ENCODE data around the gene SLC25A19.

Gene SLC25A19

DNA sequence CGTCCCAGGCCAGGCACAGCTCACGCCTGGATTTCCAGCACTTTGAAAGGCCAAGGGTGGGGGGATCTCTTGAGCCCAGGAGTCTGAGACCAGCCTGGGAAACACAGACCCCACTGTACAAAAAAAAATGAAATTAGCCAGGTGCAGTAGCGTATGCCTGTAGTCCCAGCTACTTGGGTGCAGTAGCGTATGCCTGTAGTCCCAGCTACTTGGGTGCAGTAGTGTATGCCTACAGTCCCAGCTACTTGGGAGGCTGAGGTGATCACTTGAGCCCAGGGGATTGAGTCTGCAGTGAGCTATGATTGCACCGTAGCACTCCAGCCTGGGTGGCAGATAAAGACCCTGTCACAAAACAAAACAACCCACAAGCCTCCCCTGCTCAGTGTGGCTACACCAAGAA, 27.0 kb upstream of the SLC25A19 start:
- no peak overlapping the region for H3K4me3 ChIP-seq (ENCODE audit: low read length)
- no peak for DNase-seq (ENCODE audit: low read depth)
- TF ChIP-seq CTCF (conservative IDR thresholded peaks at IDR 0.05; ENCODE audit: low read length): no peak

DNA sequence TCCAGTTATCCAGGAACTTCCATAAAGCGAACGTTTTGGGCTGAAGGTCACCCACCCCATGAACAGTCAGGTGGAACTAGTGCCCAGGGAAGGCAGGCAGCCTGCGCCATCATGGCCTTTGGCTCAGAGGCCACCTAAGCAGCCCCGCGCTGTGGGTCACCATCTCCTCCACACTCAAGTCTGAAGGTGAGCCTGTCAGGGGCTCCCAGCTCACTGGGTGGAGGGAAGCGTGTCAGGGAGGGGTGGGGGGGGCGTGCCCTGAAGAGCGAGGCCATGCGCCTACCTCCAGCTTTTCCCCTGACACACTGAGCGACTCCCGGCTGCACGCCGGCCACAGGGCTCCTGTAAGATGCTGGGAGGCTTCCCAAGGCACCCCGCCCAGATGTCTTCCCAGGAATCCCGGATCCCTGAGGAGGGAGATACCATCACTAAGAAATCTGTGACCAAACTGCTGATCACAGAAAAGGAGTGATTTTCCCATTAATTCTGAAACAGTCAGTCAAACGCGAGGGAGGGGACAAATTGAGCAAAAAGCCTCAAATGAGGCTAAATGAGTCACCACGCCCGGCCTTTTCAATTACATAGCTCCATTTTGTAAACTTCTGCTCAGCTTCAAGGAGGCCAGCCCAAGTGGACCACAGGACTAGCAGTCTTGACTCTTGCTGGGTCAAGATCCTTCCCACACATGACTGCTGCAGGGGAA, 26.5 kb upstream of the SLC25A19 start:
- no peak overlapping the region for H3K4me3 ChIP-seq (ENCODE audit: low read length)
- TF ChIP-seq CTCF (conservative IDR thresholded peaks at IDR 0.05; ENCODE audit: low read length): no peak
- peak; percentile 43 for DNase-seq (ENCODE audit: low read depth)

GRCh38 chr17:75313941-75314551, 24.8 kb upstream of the SLC25A19 start:
- H3K4me3 ChIP-seq (ENCODE audit: low read length): no peak overlapping the region
- DNase-seq (ENCODE audit: low read depth): peak; percentile 53
- TF ChIP-seq CTCF (conservative IDR thresholded peaks at IDR 0.05; ENCODE audit: low read length): no peak

DNA sequence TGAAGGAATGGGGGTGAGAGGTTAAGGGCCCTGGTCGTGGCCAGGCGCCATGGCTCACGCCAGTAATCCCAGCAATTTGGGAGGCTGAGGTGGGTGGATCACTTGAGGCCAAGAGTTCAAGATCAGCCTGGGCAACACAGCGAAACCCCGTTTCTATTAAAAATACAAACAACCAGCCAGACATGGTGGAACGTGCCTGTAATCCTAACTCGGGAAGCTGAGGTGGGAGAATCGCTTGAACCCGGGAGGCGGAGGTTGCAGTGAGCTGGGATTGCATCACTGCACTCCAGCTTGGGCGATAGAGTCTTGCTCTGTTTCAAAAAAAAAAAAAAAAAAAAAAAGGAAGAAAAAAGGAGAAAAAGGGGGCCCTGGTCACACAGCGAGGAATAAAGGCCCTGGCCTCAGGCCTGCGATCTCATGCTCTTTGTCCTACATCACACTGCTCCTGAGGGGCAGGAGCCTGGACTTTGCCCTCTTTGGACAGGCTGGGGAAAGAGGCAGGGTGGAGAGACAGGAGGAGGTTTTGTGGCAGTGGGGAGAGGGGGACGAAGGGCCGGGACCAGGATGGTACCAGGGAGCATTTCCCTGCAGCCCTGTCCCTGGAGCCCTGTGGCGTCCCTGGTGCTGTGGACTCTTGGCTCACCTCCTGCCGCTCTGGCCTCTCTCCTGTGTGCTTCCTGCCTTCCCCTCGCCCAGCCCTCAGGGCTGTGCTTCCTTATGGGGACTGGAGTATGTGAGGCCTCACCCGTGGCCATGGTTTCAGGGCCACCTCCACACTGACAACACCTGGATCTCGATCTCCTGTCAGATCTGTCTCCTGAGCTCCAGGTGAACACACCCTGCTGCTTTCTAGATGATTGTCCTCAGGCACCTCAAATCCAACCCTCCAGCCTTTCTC, 19.7 kb upstream of the SLC25A19 start:
- DNase-seq (ENCODE audit: low read depth): no peak
- no peak for TF ChIP-seq CTCF (conservative IDR thresholded peaks at IDR 0.05; ENCODE audit: low read length)
- no peak overlapping the region for H3K4me3 ChIP-seq (ENCODE audit: low read length)

GRCh38 chr17:75307957-75308731, 18.9 kb upstream of the SLC25A19 start:
- DNase-seq (ENCODE audit: low read depth): no peak
- TF ChIP-seq CTCF (conservative IDR thresholded peaks at IDR 0.05; ENCODE audit: low read length): no peak
- H3K4me3 ChIP-seq (ENCODE audit: low read length): no peak overlapping the region

- no peak overlapping the region for H3K4me3 ChIP-seq (ENCODE audit: low read length)
- no peak for DNase-seq (ENCODE audit: low read depth)
- TF ChIP-seq CTCF (conservative IDR thresholded peaks at IDR 0.05; ENCODE audit: low read length): no peak
Observed at GRCh38 chr17:75301502-75302206, 12.4 kb upstream of the SLC25A19 start.
